Neural progenitor cell (in vitro differentiated cells): ENCODE data around the gene KASH5. TPM values are rescaled to one million over a fixed set of nuclear protein-coding genes. Genes with fewer than 3 reads are reported as not detected.
A peak's percentile ranks its signal among the peaks of the same experiment; 100 is the strongest.

Source experiments
- DNase-seq: peaks from one replicate; pipeline ENCODE4 v3.0.0-alpha.2; 2016; ENCODE audit warnings: low spot score
- H2AFZ ChIP-seq: fragments of 200-600 bp; sonication (generic); replicated peaks from 2 replicates; pipeline ENCODE4 v1.6.1; 2016; ENCODE audit warnings: antibody characterized with exemption
- H3F3A ChIP-seq: fragments of 200-600 bp; sonication (generic); 2 replicates; pipeline ENCODE4 v1.6.1; 2016; ENCODE audit warnings: antibody characterized with exemption, low read depth
- H3K27ac ChIP-seq: fragments of 200-600 bp; sonication (generic); 2 replicates; pipeline ENCODE4 v1.5.1; 2016; ENCODE audit warnings: mild to moderate bottlenecking
- H3K27me3 ChIP-seq: fragments of 200-600 bp; sonication (generic); 2 replicates; pipeline ENCODE4 v1.6.1; 2016; ENCODE audit warnings: mild to moderate bottlenecking, moderate library complexity
- H3K36me3 ChIP-seq: fragments of 200-600 bp; sonication (generic); 2 replicates; pipeline ENCODE4 v1.5.1; 2016
- H3K4me1 ChIP-seq: fragments of 200-600 bp; sonication (generic); 2 replicates; pipeline ENCODE4 v1.6.1; 2016; ENCODE audit warnings: mixed run types
- H3K4me2 ChIP-seq: fragments of 200-600 bp; sonication (generic); 2 replicates; pipeline ENCODE4 v1.6.1; 2016
- H3K4me3 ChIP-seq: fragments of 200-600 bp; sonication (generic); 2 replicates; pipeline ENCODE4 v1.5.1; 2016
- H3K79me2 ChIP-seq: fragments of 200-600 bp; sonication (generic); 2 replicates; pipeline ENCODE4 v1.6.1; 2016; ENCODE audit warnings: low read depth
- H3K9ac ChIP-seq: fragments of 200-600 bp; sonication (generic); 2 replicates; pipeline ENCODE4 v1.6.1; 2016
- H3K9me3 ChIP-seq: fragments of 200-600 bp; sonication (generic); 2 replicates; pipeline ENCODE4 v1.5.1; 2016; ENCODE audit warnings: low read depth
- H4K20me1 ChIP-seq: fragments of 200-600 bp; sonication (generic); 2 replicates; pipeline ENCODE4 v1.6.1; 2016; ENCODE audit warnings: low read depth
- H3K27ac Mint-ChIP-seq: 3 replicates; pipeline ENCODE4 v1.8.0; 2021; ENCODE audit warnings: mixed read lengths
- H3K27me3 Mint-ChIP-seq: 2 replicates; pipeline ENCODE4 v1.8.0; 2022; ENCODE audit warnings: low read depth, mild to moderate bottlenecking, inconsistent platforms, moderate library complexity, mixed read lengths; ENCODE audit not compliant: insufficient read depth
- H3K36me3 Mint-ChIP-seq: 3 replicates; pipeline ENCODE4 v1.8.0; 2021; ENCODE audit warnings: mixed read lengths
- H3K4me1 Mint-ChIP-seq: 3 replicates; pipeline ENCODE4 v1.8.0; 2021; ENCODE audit warnings: mixed read lengths
- H3K4me3 Mint-ChIP-seq: 3 replicates; pipeline ENCODE4 v1.8.0; 2021; ENCODE audit warnings: mild to moderate bottlenecking, moderate library complexity, mixed read lengths
- H3K9me3 Mint-ChIP-seq: 3 replicates; pipeline ENCODE4 v1.8.0; 2020; ENCODE audit warnings: mixed read lengths
- CTCF ChIP-seq: fragments of 200-600 bp; sonication (generic); IDR thresholded peaks from 2 replicates; pipeline ENCODE4 v1.5.1; 2017; ENCODE audit warnings: antibody characterized with exemption, mild to moderate bottlenecking
- EZH2 ChIP-seq: fragments of 200-600 bp; sonication (generic); IDR thresholded peaks from 2 replicates; pipeline ENCODE4 v1.6.1; 2017; ENCODE audit warnings: antibody characterized with exemption, mild to moderate bottlenecking, moderate library complexity
- EZH2phosphoT487 ChIP-seq: fragments of 200-600 bp; sonication (generic); IDR thresholded peaks from 2 replicates; pipeline ENCODE4 v1.6.1; 2017; ENCODE audit warnings: antibody characterized with exemption
- total RNA-seq: library from RNA; depleted of rRNA; stranded (reverse); fragments of >200 nt; gene quantifications from 2 replicates; pipeline ENCODE4 v1.2.3, GENCODE V29; 2015; ENCODE audit warnings: low replicate concordance

The KASH5 gene
- total RNA-seq, 1 donor from 2014 or later = not detected

DNA sequence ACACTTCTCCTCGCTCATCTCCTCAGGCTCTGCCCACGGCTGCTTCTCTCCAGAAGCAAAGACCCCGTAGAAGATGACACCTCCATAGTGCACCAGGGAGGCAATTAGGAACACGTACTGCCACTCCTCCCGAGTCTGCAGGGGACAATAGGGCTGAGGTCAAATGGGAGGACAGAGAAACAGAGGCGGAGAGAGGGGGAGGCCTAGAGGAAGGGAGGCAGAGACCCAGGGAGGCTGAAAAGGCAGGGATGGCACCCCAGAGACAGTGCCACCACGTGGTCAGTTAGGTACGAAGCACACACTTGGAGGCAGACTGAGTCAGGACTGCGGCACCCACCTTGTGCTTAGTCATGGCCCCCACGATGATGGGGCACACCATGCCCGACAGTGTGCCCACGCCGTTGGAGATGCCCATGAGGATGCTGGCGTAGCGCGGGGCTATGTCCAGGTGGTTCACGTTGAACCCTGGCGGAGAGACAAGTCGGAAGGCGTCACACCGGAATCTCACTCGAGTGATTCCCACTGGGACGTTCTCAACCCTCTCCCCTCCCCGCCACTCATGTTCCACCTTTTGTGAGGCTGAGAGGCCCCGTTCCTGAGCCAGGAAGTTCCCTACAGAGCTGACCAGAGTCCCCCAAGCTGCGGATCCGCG is 42.8 kb downstream of the KASH5 start:
- Histone ChIP-seq H2AFZ (no peak overlapping the region), H3K4me3 (no peak overlapping the region), H4K20me1 (no peaks in the 10 kb centered on the region)

DNA sequence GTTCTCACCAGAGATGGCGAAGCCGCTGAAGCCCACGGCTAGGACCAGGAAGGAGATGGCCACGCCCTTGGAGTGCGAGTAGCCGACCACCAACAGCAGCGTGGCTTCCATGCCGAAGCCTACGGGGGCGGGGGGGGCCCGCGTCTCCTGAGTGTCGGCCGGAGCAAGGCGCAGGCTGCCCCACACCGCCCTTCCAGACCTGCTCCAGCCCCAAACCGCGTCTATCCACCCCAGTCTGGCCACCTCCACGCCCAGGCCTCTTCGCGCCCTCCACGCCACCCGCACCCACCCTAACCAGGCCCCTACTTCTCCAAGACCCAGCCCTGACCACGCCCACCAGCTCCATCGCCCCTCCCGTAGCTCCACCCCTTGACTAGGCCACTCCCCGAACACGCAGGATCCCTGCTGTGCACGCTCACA is 43.3 kb downstream of the KASH5 start:
- H3K4me1 ChIP-seq = peaks cover 24% of the 10 kb centered on the region
- H4K20me1 ChIP-seq = no peaks in the 10 kb centered on the region
- H3K27me3 Mint-ChIP-seq = peaks cover 62% of the 10 kb centered on the region
- peaks cover 2% of the 10 kb centered on the region for H3K36me3 Mint-ChIP-seq
- no peak overlapping the region for H3K27ac ChIP-seq
- no peaks in the 10 kb centered on the region for H3K79me2 ChIP-seq
- TF ChIP-seq EZH2 (no peak), CTCF (no peak), EZH2phosphoT487 (no peak)
- H3K4me3 ChIP-seq = no peak overlapping the region
- H3K9ac ChIP-seq = no peak overlapping the region
- no peaks in the 10 kb centered on the region for H3K36me3 ChIP-seq
- peaks cover 64% of the 10 kb centered on the region for H3F3A ChIP-seq
- H3K9me3 ChIP-seq = no peaks in the 10 kb centered on the region
- H3K27me3 ChIP-seq = peaks cover 96% of the 10 kb centered on the region
- peaks cover 17% of the 10 kb centered on the region for H3K9me3 Mint-ChIP-seq
- DNase-seq = no peak
- H3K4me3 Mint-ChIP-seq = peak overlapping the region; percentile 53
- no peak overlapping the region for H3K27ac Mint-ChIP-seq
- H3K4me2 ChIP-seq = no peak overlapping the region
- no peak overlapping the region for H2AFZ ChIP-seq
- H3K4me1 Mint-ChIP-seq = peaks cover 49% of the 10 kb centered on the region

More for the DNA sequence above, 42.8 kb downstream of the KASH5 start:
- Histone ChIP-seq H3K27me3 (peaks cover 96% of the 10 kb centered on the region), H3K9ac (no peak overlapping the region), H3K79me2 (no peaks in the 10 kb centered on the region), H3F3A (peaks cover 65% of the 10 kb centered on the region), H3K4me1 (peaks cover 28% of the 10 kb centered on the region), H3K36me3 (no peaks in the 10 kb centered on the region), H3K4me2 (no peak overlapping the region), H3K9me3 (no peaks in the 10 kb centered on the region), H3K27ac (no peak overlapping the region)
- DNase-seq = peak; percentile 38
- peak overlapping the region; percentile 74 for H3K4me3 Mint-ChIP-seq
- peak; percentile 46 for TF ChIP-seq CTCF
- no peak for TF ChIP-seq EZH2phosphoT487
- peaks cover 2% of the 10 kb centered on the region for H3K36me3 Mint-ChIP-seq
- H3K9me3 Mint-ChIP-seq = peaks cover 17% of the 10 kb centered on the region
- H3K4me1 Mint-ChIP-seq = peaks cover 50% of the 10 kb centered on the region
- peaks cover 62% of the 10 kb centered on the region for H3K27me3 Mint-ChIP-seq
- no peak overlapping the region for H3K27ac Mint-ChIP-seq

- no peak overlapping the region for H3K9ac ChIP-seq
- Mint-ChIP-seq H3K27ac (no peak overlapping the region), H3K36me3 (peaks cover 2% of the 10 kb centered on the region), H3K4me3 (no peak overlapping the region), H3K4me1 (peaks cover 39% of the 10 kb centered on the region), H3K9me3 (peaks cover 12% of the 10 kb centered on the region), H3K27me3 (peaks cover 61% of the 10 kb centered on the region)
- peak overlapping the region; percentile 30 for H3K4me3 ChIP-seq
- H3K9me3 ChIP-seq = no peaks in the 10 kb centered on the region
- peak overlapping the region; percentile 57 for H3K4me2 ChIP-seq
- peaks cover 59% of the 10 kb centered on the region for H3F3A ChIP-seq
- no peak overlapping the region for H3K27ac ChIP-seq
- H3K4me1 ChIP-seq = peaks cover 21% of the 10 kb centered on the region
- H3K36me3 ChIP-seq = no peaks in the 10 kb centered on the region
- H2AFZ ChIP-seq = no peak overlapping the region
- TF ChIP-seq CTCF (no peak), EZH2 (peak; percentile 95), EZH2phosphoT487 (peak; percentile 83)
- H3K79me2 ChIP-seq = no peaks in the 10 kb centered on the region
- peak; percentile 75 for DNase-seq
- no peaks in the 10 kb centered on the region for H4K20me1 ChIP-seq
- H3K27me3 ChIP-seq = peaks cover 96% of the 10 kb centered on the region
Observed at GRCh38 chr19:49432141-49433073, 44.4 kb downstream of the KASH5 start.
